SU-DHL-6 (cell line): Measurements from ENCODE around the gene CEP128.

Experiments used
- H2AFZ ChIP-seq: fragments of 200-600 bp; sonication (generic); 2 replicates; pipeline ENCODE4 v1.6.1; 2014; ENCODE audit warnings: low read depth, mild to moderate bottlenecking, moderate library complexity, mixed read lengths, antibody characterized with exemption, low read length; ENCODE audit not compliant: severe bottlenecking
- H3F3A ChIP-seq: fragments of 200-600 bp; shearing (Covaris generic); 2 replicates; pipeline ENCODE4 v1.6.0; 2016; ENCODE audit warnings: antibody characterized with exemption, mild to moderate bottlenecking; ENCODE audit not compliant: insufficient read depth
- H3K27ac ChIP-seq: fragments of 200-600 bp; sonication (generic); 2 replicates; pipeline ENCODE4 v1.5.1; 2016; ENCODE audit warnings: low read depth, mild to moderate bottlenecking, low read length, moderate library complexity, mixed read lengths
- H3K27me3 ChIP-seq: fragments of 200-600 bp; sonication (generic), shearing (Covaris generic); 2 replicates; pipeline ENCODE4 v1.6.0; 2014; ENCODE audit warnings: mild to moderate bottlenecking, low read length
- H3K36me3 ChIP-seq: fragments of 200-600 bp; sonication (generic); 2 replicates; pipeline ENCODE4 v1.6.1; 2014; ENCODE audit warnings: mild to moderate bottlenecking, low read length, mixed read lengths
- H3K4me2 ChIP-seq: fragments of 300-600, 200-600 bp; shearing (Covaris generic), sonication (generic); 2 replicates; pipeline ENCODE4 v1.6.0; 2014; ENCODE audit warnings: low read length, low read depth, mild to moderate bottlenecking; ENCODE audit not compliant: poor library complexity, severe bottlenecking
- H3K4me3 ChIP-seq: fragments of 200-600 bp; sonication (generic); 2 replicates; pipeline ENCODE4 v1.5.1; 2014; ENCODE audit warnings: antibody characterized with exemption, low read length, mild to moderate bottlenecking, mixed read lengths; ENCODE audit not compliant: insufficient read depth, poor library complexity, severe bottlenecking
- H3K79me2 ChIP-seq: fragments of 200-600 bp; sonication (generic); 2 replicates; pipeline ENCODE4 v1.6.1; 2014; ENCODE audit warnings: mild to moderate bottlenecking, low read length, moderate library complexity; ENCODE audit not compliant: insufficient read depth
- H3K9ac ChIP-seq: fragments of 200-600 bp; sonication (generic); 2 replicates; pipeline ENCODE4 v1.7.0; 2014; ENCODE audit warnings: mild to moderate bottlenecking, low read length
- H3K9me2 ChIP-seq: fragments of 200-600 bp; sonication (generic); replicated peaks from 2 replicates; pipeline ENCODE4 v1.6.1; 2014; ENCODE audit warnings: low read length; ENCODE audit not compliant: insufficient read depth
- H3K9me3 ChIP-seq: fragments of 200-600 bp; sonication (generic); 2 replicates; pipeline ENCODE4 v1.6.1; 2014; ENCODE audit warnings: low read length, mixed read lengths; ENCODE audit not compliant: insufficient read depth
- H4K20me1 ChIP-seq: fragments of 200-600 bp; sonication (generic); 2 replicates; pipeline ENCODE4 v1.6.1; 2014; ENCODE audit warnings: low read depth, mild to moderate bottlenecking, antibody characterized with exemption, low read length, moderate library complexity, mixed read lengths
- CTCF ChIP-seq: fragments of 200-600 bp; sonication (generic); IDR thresholded peaks from one replicate; pipeline ENCODE4 v1.5.1; 2017; ENCODE audit warnings: antibody characterized with exemption, mild to moderate bottlenecking, low read length, moderate library complexity; ENCODE audit not compliant: insufficient read depth, poor library complexity, severe bottlenecking
- EZH2phosphoT487 ChIP-seq: fragments of 200-600 bp; sonication (generic), shearing (Covaris generic); conservative IDR thresholded peaks from 2 replicates; pipeline ENCODE4 v1.6.1; 2018; ENCODE audit warnings: mild to moderate bottlenecking, antibody characterized with exemption, low read length, moderate library complexity, mixed read lengths

CEP128 gene

GRCh38 chr14:80930095-80930494, 11.4 kb downstream of the CEP128 start:
- TF ChIP-seq EZH2phosphoT487 (no peak), CTCF (no peak)
- no peak overlapping the region; the same call in 1 of the 2 replicates for H3K27ac ChIP-seq

GRCh38 chr14:80927083-80927989, 14.2 kb downstream of the CEP128 start:
- Histone ChIP-seq H3K27ac (no peak overlapping the region), H3F3A (no peaks in the 10 kb centered on the region), H3K9me2 (no peaks in the 10 kb centered on the region), H3K4me2 (no peak overlapping the region), H4K20me1 (no peaks in the 10 kb centered on the region), H2AFZ (no peak overlapping the region), H3K79me2 (no peaks in the 10 kb centered on the region), H3K27me3 (no peaks in the 10 kb centered on the region), H3K36me3 (no peaks in the 10 kb centered on the region), H3K4me3 (no peak overlapping the region), H3K9me3 (no peaks in the 10 kb centered on the region), H3K9ac (no peak overlapping the region)
- TF ChIP-seq CTCF (no peak), EZH2phosphoT487 (no peak)

More at GRCh38 chr14:80930095-80930494, 11.4 kb downstream of the CEP128 start:
- Histone ChIP-seq H3K9me3 (no peaks in the 10 kb centered on the region), H3K27me3 (no peaks in the 10 kb centered on the region), H3K9ac (no peak overlapping the region), H3K79me2 (no peaks in the 10 kb centered on the region; the same call in 1 of the 2 replicates), H3K36me3 (no peaks in the 10 kb centered on the region), H3K4me3 (no peak overlapping the region), H3F3A (no peaks in the 10 kb centered on the region), H2AFZ (no peak overlapping the region), H4K20me1 (no peaks in the 10 kb centered on the region), H3K4me2 (no peak overlapping the region), H3K9me2 (no peaks in the 10 kb centered on the region)

DNA sequence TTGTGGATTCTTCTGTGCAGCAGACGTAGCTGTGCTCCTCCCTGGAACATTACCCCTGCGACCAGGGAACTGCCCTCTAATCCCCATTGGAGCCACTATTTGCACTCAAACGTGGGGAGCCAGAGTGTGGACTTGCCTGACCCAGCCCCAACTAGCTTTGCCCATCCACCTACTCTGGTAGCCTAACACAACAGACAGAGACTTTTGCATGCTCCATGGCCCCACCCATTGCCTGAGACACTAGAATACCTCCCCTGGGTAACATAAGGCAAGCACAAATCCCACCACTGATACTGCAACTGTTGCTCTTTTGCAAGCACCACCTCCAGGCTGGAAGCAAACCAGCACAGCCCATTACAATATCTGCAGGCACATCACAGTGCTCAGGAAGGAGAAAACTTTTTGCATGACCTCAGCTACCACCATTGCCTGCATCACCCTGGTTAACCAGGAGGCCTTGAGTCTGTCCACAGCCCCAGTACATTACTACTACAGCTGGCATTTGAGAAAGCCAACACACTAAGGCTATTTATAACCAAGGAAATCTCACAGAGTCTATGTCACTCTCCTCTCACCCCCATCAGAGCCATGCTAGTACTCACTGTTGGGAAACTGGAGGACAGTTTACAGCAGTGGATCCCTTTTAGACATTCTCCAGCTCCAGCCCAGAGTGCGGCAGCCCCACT, 15.0 kb downstream of the CEP128 start:
- H3K4me3 ChIP-seq = no peak overlapping the region
- H3K4me2 ChIP-seq = no peak overlapping the region
- no peaks in the 10 kb centered on the region for H3K9me2 ChIP-seq
- no peak overlapping the region for H3K27ac ChIP-seq
- no peaks in the 10 kb centered on the region for H3K9me3 ChIP-seq
- TF ChIP-seq EZH2phosphoT487 = no peak
- TF ChIP-seq CTCF = no peak
- no peak overlapping the region for H2AFZ ChIP-seq
- H4K20me1 ChIP-seq = no peaks in the 10 kb centered on the region
- H3K79me2 ChIP-seq = no peaks in the 10 kb centered on the region
- no peaks in the 10 kb centered on the region for H3K27me3 ChIP-seq
- no peaks in the 10 kb centered on the region for H3F3A ChIP-seq
- H3K36me3 ChIP-seq = no peaks in the 10 kb centered on the region
- no peak overlapping the region for H3K9ac ChIP-seq
